HG02885 (cell line): Measurements from ENCODE around the gene ZFPL1.
"Not testable (repeated sequence)": the region's sequence is repeated elsewhere in the genome, so short reads cannot be mapped to it uniquely, and the experiment has no call there.

Experiments used
- ATAC-seq: cut with Tn5 transposase; IDR thresholded peaks from one replicate; pipeline ENCODE4 v1.9.1; 2021; ENCODE audit warnings: mild to moderate bottlenecking; ENCODE audit not compliant: unreplicated experiment, poor library complexity

Gene ZFPL1

GRCh38 chr11:65112546-65113360, 28.7 kb downstream of the ZFPL1 start:
- no peak for ATAC-seq

GRCh38 chr11:65113361-65113756, 29.3 kb downstream of the ZFPL1 start:
- ATAC-seq: no peak

- ATAC-seq: no peak
Observed at GRCh38 chr11:65113839-65114238, 29.8 kb downstream of the ZFPL1 start.

GRCh38 chr11:65114538-65115171, 30.6 kb downstream of the ZFPL1 start:
- ATAC-seq: no peak

- no peak for ATAC-seq
Observed at GRCh38 chr11:65115361-65116082, 31.5 kb downstream of the ZFPL1 start.

GRCh38 chr11:65116370-65117205, 32.6 kb downstream of the ZFPL1 start:
- no peak for ATAC-seq

GRCh38 chr11:65117206-65118096, 33.4 kb downstream of the ZFPL1 start, which contains the start of gene ZNHIT2:
Gene ZNHIT2 (minus strand): TSS chr11:65117701. CDS start chr11:65117653, 48 bp downstream.
- peak; percentile 70 for ATAC-seq

- no peak for ATAC-seq
Observed at GRCh38 chr11:65118097-65118837, 34.2 kb downstream of the ZFPL1 start.

GRCh38 chr11:65118891-65119669, 35.1 kb downstream of the ZFPL1 start:
- ATAC-seq: not testable (repeated sequence)

- ATAC-seq: no peak
Observed at GRCh38 chr11:65119670-65119995, 35.6 kb downstream of the ZFPL1 start.

- ATAC-seq: no peak
Observed at GRCh38 chr11:65120831-65121230, 36.8 kb downstream of the ZFPL1 start.

GRCh38 chr11:65121447-65121864, 37.4 kb downstream of the ZFPL1 start:
- ATAC-seq: no peak

- peak; percentile 71 for ATAC-seq
Observed at GRCh38 chr11:65121865-65122696, 38.1 kb downstream of the ZFPL1 start, which contains the start of the genes FAU and MRPL49. Gene FAU (minus strand): TSS chr11:65122134. CDS start chr11:65121813, 321 bp downstream. Gene MRPL49 (plus strand): TSS chr11:65122321. CDS start chr11:65122347, 26 bp downstream.

- no peak for ATAC-seq
Observed at GRCh38 chr11:65124480-65125196, 40.6 kb downstream of the ZFPL1 start.

- no peak for ATAC-seq
Observed at GRCh38 chr11:65125197-65126056, 41.4 kb downstream of the ZFPL1 start.
